ENCODE data around the gene COPZ1.

Gene COPZ1

DNA sequence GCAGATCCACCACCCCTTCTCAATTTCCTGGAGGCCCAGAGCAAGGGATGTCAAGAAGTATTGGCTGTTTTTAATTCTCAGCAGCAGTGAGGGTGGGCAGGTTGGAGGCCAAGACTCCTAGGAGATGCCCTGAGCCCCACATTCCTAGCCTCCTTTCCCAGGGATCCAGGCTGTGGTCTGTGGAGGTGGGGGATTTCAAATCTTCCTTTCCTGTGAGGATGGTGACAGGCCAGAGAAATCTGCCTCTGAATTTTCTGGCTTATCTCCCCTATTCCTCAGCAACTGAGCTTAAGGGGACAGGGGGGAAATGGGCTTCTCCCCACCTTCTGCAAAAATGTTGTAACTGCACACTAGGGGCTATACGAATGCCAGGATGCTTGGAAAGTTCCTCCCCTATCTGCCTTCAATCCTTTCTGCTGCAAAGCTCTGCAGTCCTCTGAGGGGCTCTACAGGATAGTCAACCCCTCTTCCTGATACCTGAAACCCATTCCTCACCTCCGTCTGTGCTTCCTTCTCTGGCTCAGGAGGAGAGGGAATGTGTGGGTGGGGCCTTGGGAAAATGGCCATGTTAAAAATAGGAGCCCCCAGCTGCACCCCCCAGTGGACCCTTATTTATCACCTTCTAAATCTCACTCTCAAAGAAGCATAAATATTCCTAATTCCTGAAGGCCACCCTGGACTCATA, 32.7 kb downstream of the COPZ1 start:
- Histone ChIP-seq H3K36me3 (ENCODE audit: insufficient read depth, low read length) (no peaks in the 10 kb centered on the region), H3K4me2 (ENCODE audit: low read length) (peak overlapping the region; percentile 95), H3K27me3 (ENCODE audit: control insufficient read depth, insufficient read depth, low read length) (no peaks in the 10 kb centered on the region), H3K4me3 (ENCODE audit: low read length) (no peak overlapping the region), H3K9ac (ENCODE audit: low read depth, low read length) (no peak overlapping the region), H3K4me1 (ENCODE audit: control insufficient read depth, insufficient read depth, low read length) (peaks cover 38% of the 10 kb centered on the region), H3K9me3 (replicated peaks; ENCODE audit: low read length) (no peaks in the 10 kb centered on the region)

DNA sequence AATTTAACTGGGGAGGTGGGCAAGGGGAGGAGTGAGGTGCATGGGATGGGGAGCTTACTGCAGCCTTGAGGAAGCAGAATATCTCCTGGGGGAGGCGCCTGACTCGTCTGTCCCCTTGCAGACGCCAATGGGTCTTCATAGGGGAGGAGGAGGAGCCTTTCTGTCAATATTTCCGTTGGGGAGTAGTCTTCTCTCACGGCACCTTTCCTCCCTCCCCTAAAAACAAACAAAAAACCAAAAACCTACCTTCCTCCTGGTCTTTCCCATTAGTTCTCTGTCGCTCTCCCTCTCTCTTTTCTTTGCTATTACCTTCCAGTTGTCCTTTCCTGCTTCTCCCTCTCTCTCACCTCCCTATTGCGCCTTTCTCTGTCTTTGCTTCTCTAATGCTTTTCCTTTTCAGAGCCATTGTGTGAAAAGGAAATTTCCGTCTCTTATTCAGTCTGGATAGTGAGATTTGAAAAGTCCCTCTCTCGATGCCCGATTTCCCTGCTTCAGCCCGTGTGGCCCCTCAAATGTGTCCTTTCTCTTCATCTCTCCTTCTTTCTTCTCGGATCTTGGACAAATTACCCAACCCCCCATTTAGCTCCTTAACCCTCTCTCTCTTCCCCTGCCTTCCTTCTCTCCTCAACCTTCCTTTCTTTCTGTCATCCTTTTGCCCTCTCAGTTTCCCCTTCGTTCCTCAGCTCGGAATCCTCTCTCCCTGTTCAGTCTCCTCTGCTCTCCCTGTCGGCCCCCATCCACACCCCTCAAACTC, 33.4 kb downstream of the COPZ1 start:
- Histone ChIP-seq H3K4me3 (ENCODE audit: low read length) (peak overlapping the region; percentile 75), H3K4me1 (ENCODE audit: control insufficient read depth, insufficient read depth, low read length) (peaks cover 31% of the 10 kb centered on the region), H3K9ac (ENCODE audit: low read depth, low read length) (peak overlapping the region; percentile 91), H3K4me2 (ENCODE audit: low read length) (peak overlapping the region; percentile 95), H3K9me3 (replicated peaks; ENCODE audit: low read length) (no peaks in the 10 kb centered on the region), H3K36me3 (ENCODE audit: insufficient read depth, low read length) (no peaks in the 10 kb centered on the region), H3K27me3 (ENCODE audit: control insufficient read depth, insufficient read depth, low read length) (no peaks in the 10 kb centered on the region)

DNA sequence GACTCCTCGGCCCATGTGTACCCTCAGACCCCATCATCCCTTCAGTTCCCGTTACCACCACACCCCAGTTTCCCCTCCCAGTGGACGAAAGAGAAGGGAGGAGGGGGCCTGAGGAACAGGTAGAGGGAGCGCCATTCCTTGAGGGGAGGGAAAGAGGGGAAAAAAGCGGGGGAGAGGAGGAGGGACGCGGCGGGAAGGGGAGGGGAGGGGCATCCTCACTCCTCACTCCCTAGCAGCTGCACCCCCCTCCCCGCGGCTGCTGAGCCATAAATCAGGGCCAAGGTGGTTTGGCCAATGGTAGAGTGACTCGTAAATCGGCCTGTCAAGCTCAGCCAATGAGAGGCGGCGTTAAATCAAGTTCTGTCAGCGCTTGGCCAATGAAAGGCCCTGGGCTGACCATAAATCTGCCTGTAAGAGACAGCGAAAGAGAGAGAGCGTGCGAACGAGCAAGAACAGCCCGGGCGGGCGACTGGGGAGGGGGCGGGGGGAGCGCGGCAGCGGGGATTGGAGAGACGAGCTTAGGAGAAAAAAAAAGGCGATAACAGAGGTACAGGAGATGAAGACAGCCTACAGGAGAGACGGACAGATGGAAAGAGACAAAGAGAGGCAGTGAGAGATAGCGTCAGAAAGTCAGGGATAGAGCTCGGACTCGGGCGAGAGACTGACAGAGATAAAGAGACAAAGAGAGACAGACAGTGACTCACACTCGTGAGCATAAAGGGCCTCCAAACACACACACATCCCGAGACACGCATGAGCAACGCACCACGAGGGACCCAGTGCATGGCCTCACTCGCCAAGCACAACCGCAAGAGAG, 34.2 kb downstream of the COPZ1 start:
- Histone ChIP-seq H3K4me3 (ENCODE audit: low read length) (peak overlapping the region; percentile 75), H3K9ac (ENCODE audit: low read depth, low read length) (peak overlapping the region; percentile 91), H3K4me2 (ENCODE audit: low read length) (peak overlapping the region; percentile 95), H3K36me3 (ENCODE audit: insufficient read depth, low read length) (no peaks in the 10 kb centered on the region), H3K27me3 (ENCODE audit: control insufficient read depth, insufficient read depth, low read length) (no peaks in the 10 kb centered on the region), H3K4me1 (ENCODE audit: control insufficient read depth, insufficient read depth, low read length) (peaks cover 29% of the 10 kb centered on the region), H3K9me3 (replicated peaks; ENCODE audit: low read length) (no peaks in the 10 kb centered on the region)

DNA sequence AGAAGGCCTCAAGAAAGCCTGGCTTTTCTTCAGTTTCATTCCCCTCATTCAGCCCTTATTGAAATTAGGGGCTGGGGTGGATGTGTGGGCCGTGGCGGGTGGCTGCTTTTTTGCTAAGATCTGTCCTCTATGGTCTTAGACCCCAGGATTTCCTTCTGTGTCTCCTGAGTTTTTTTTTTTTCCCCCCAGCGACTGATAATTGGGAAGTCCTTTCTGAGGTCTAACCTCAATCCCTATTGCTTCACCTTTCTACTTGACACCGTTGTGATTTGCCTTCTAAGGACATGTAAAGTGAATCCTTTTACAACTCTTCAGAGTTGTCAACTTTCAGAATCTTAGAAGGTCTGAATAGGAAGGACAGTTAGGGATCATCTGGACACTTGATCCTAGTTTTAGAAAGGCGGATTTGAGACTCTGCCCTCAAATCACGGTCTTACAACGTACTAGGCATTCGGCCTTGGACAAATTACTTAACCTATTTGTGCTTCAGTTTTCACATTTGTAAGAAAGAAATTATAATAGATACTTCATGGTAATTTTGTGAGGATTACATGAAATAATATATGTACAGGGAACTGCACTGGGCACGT, 34.9 kb downstream of the COPZ1 start:
- peak overlapping the region; percentile 57 for H3K4me3 ChIP-seq (ENCODE audit: low read length)
- H3K27me3 ChIP-seq (ENCODE audit: control insufficient read depth, insufficient read depth, low read length) = no peaks in the 10 kb centered on the region
- no peaks in the 10 kb centered on the region for H3K36me3 ChIP-seq (ENCODE audit: insufficient read depth, low read length)
- peak overlapping the region; percentile 72 for H3K9ac ChIP-seq (ENCODE audit: low read depth, low read length)
- peaks cover 29% of the 10 kb centered on the region for H3K4me1 ChIP-seq (ENCODE audit: control insufficient read depth, insufficient read depth, low read length)
- peak overlapping the region; percentile 73 for H3K4me2 ChIP-seq (ENCODE audit: low read length)
- H3K9me3 ChIP-seq (replicated peaks; ENCODE audit: low read length) = no peaks in the 10 kb centered on the region

DNA sequence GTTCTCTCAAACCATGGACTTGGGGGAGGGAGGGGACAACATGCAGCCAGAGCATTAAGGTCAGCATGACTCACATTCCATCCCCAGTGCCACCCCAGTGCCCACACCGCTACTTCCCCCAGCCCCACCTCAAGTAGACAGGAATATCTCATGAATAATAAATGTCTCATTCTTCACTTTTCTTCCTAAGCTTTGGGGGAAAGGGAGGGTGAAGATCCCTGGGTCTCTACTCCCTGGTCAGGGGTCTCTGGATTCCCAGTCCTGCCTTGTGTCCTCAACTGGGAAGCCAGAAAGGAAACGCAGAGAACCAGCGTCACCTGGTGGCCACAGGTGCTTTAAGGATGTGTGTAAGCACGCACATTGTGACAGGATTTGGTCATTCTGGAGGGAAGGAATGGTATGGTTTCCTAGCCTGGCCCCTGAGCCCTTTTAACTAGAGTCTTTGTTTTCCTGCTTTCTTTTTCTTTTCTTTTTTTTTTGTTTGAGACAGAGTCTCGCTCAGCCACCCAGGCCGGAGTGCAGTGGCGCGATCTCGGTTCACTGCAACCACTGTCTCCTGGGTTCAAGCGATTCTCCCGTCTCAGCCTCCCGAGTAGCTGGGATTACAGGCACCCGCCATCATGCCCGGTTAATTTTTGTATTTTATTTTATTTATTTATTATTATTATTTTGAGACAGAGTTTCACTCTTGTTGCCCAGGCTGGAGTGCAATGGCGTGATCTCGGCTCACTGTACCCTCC, 36.0 kb downstream of the COPZ1 start:
- peak overlapping the region; percentile 64 for H3K4me2 ChIP-seq (ENCODE audit: low read length)
- H3K27me3 ChIP-seq (ENCODE audit: control insufficient read depth, insufficient read depth, low read length) = no peaks in the 10 kb centered on the region
- no peaks in the 10 kb centered on the region for H3K36me3 ChIP-seq (ENCODE audit: insufficient read depth, low read length)
- peaks cover 29% of the 10 kb centered on the region for H3K4me1 ChIP-seq (ENCODE audit: control insufficient read depth, insufficient read depth, low read length)
- H3K9me3 ChIP-seq (replicated peaks; ENCODE audit: low read length) = no peaks in the 10 kb centered on the region
- H3K9ac ChIP-seq (ENCODE audit: low read depth, low read length) = peak overlapping the region; percentile 72
- peak overlapping the region; percentile 33 for H3K4me3 ChIP-seq (ENCODE audit: low read length)

DNA sequence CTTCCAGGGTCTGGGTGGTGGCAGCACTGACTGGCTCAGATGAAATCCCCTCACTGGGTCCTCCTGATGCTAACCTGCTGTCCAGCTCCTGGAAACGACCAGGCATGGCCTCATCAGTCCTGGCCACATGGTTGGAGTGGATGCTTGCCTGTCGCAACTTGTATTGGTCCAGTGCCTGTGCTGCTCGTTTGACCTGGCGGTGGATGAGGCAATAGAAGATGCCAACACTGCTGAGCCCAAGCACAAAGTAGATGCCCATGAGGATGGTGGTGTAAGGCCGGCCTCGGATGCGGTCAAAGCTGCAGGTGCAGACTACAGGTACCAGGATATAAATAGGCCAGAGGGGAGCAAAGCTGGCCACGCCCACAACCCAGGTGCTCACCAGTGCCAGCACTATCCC, 38.1 kb downstream of the COPZ1 start:
- H3K27me3 ChIP-seq (ENCODE audit: control insufficient read depth, insufficient read depth, low read length) = no peaks in the 10 kb centered on the region
- peaks cover 24% of the 10 kb centered on the region for H3K4me1 ChIP-seq (ENCODE audit: control insufficient read depth, insufficient read depth, low read length)
- no peaks in the 10 kb centered on the region for H3K36me3 ChIP-seq (ENCODE audit: insufficient read depth, low read length)
- no peak overlapping the region for H3K4me2 ChIP-seq (ENCODE audit: low read length)
- H3K9ac ChIP-seq (ENCODE audit: low read depth, low read length) = no peak overlapping the region
- H3K9me3 ChIP-seq (replicated peaks; ENCODE audit: low read length) = no peaks in the 10 kb centered on the region
- no peak overlapping the region for H3K4me3 ChIP-seq (ENCODE audit: low read length)

DNA sequence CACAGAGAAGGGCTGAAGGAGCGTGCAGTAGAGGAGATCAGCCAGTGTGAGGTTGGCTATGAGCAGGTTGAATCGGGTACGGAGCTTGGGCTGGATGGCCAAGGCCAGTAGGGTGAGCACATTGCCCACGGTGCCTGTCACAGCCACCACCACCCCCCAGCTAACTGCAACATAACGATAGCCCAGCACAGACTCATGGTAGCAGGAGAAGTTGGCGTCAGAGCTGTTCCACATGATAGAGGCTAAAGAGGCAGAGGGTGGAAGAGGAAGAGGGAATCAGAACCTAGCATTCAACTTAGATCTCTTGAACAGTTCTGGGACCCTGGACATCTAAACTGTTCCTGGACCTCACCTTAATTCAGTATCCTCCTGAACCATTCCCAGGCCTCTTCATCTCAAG, 38.7 kb downstream of the COPZ1 start:
- no peak overlapping the region for H3K9ac ChIP-seq (ENCODE audit: low read depth, low read length)
- no peak overlapping the region for H3K4me3 ChIP-seq (ENCODE audit: low read length)
- H3K36me3 ChIP-seq (ENCODE audit: insufficient read depth, low read length) = no peaks in the 10 kb centered on the region
- H3K4me2 ChIP-seq (ENCODE audit: low read length) = no peak overlapping the region
- peaks cover 23% of the 10 kb centered on the region for H3K4me1 ChIP-seq (ENCODE audit: control insufficient read depth, insufficient read depth, low read length)
- H3K27me3 ChIP-seq (ENCODE audit: control insufficient read depth, insufficient read depth, low read length) = no peaks in the 10 kb centered on the region
- no peaks in the 10 kb centered on the region for H3K9me3 ChIP-seq (replicated peaks; ENCODE audit: low read length)

DNA sequence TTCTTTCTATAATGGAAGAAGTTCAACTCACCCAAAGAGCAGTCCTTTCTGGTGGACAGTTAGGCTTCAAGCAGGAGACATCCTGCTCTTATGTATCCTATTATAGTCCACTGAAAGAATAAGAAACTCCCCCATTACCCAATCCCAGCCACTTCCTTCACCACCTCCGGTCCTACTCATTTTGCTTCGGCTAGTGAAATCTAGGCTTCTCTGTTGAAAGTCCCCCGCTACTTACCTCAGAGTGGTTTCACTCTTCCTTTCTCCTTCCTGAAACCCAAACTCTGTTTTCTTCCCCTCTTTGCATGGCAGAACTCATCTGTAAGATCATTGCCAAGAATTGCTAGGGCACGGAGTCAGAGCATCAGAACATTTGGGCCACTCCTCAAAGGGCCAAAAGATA, 39.5 kb downstream of the COPZ1 start, which contains the start of gene GPR84:
GPR84 (minus strand) TSS at position 74 of the 400 bp plus-strand sequence. CDS start 635 bp downstream, outside the sequence.
- Histone ChIP-seq H3K36me3 (ENCODE audit: insufficient read depth, low read length) (no peaks in the 10 kb centered on the region), H3K9me3 (replicated peaks; ENCODE audit: low read length) (no peaks in the 10 kb centered on the region), H3K9ac (ENCODE audit: low read depth, low read length) (no peak within 1 kb of the TSS), H3K4me1 (ENCODE audit: control insufficient read depth, insufficient read depth, low read length) (peaks cover 28% of the 10 kb centered on the region), H3K27me3 (ENCODE audit: control insufficient read depth, insufficient read depth, low read length) (no peaks in the 10 kb centered on the region), H3K4me3 (ENCODE audit: low read length) (no peak within 1 kb of the TSS), H3K4me2 (ENCODE audit: low read length) (no peak within 1 kb of the TSS)

DNA sequence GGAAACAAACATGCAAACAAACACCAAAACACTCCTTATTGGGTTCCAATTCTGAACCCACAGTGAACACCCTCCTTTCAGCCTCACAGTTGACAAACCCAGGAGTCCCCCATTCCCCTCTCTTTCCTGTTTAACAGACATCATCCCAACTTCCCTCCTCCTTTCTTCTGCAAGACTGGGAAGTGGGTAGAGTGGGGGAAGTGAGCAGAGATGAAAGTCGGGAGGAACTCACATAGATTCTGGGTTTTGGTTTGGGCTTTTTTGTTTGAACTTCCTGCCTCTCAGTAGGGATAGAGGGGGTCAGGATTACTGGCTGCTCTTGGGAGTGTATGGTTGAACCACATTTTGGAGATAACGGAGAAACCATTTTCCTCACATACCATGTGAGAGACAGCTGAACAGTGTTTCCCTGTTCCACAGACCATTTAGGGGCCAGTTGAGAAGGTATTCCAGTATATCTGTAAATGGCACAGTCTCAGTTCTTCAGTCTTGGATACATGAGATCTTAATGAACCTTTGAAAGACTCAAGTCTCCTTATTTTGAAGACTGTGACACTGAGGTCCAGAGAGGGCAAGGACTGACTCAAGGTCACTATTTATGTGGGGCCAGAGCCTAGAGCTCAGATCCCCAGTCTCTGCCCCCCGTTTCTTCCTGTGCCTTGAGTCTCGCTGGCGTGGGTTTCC, 43.2 kb downstream of the COPZ1 start:
- Histone ChIP-seq H3K9ac (ENCODE audit: low read depth, low read length) (peak overlapping the region; percentile 55), H3K4me1 (ENCODE audit: control insufficient read depth, insufficient read depth, low read length) (peaks cover 26% of the 10 kb centered on the region), H3K4me3 (ENCODE audit: low read length) (peak overlapping the region; percentile 39)

More for the DNA sequence above, 43.2 kb downstream of the COPZ1 start:
- Histone ChIP-seq H3K4me2 (ENCODE audit: low read length) (peak overlapping the region; percentile 69), H3K27me3 (ENCODE audit: control insufficient read depth, insufficient read depth, low read length) (no peaks in the 10 kb centered on the region), H3K9me3 (replicated peaks; ENCODE audit: low read length) (no peaks in the 10 kb centered on the region), H3K36me3 (ENCODE audit: insufficient read depth, low read length) (no peaks in the 10 kb centered on the region)
